H1 (cell line): ENCODE measurements around the gene CTSS. TPM values are rescaled to one million over a fixed set of nuclear protein-coding genes. Genes with fewer than 3 reads are reported as not detected.

Source experiments
- CTCF ChIA-PET: fragments of 300-600 bp; sonication (Branson Sonifier 250); formaldehyde crosslinking; loops from one replicate; lab custom pipeline; 2021; ENCODE audit not compliant: partially characterized antibody; lab: Charles Lee
- POLR2A ChIA-PET: fragments of 300-600 bp; sonication (Branson Sonifier 250); formaldehyde crosslinking; loops from one replicate; lab custom pipeline; 2021; ENCODE audit warnings: inconsistent platforms; ENCODE audit not compliant: partially characterized antibody; lab: Charles Lee
- DNase-seq, 2 experiments: peaks; one replicate each; pipeline versions ENCODE4 v3.0.0 to v3.0.0-alpha.2; 2010 to 2022; ENCODE audit warnings: low spot score in 2 of 2, low read depth in 1 of 2, mixed read lengths in 1 of 2
- FAIRE-seq: peaks from 2 replicates; lab custom pipeline; 2011; peaks lifted over from hg19 to GRCh38; lab: Jason Lieb, UNC
- H2AFZ ChIP-seq: 2 replicates; pipeline ENCODE4 v1.8.1; 2012; ENCODE audit warnings: low read length, inconsistent platforms
- H2AK5ac ChIP-seq: 2 replicates; pipeline ENCODE4 v1.6.1; 2013; ENCODE audit warnings: low read depth, low read length
- H2BK120ac ChIP-seq: replicated peaks from 2 replicates; pipeline ENCODE3; 2013; ENCODE audit warnings: low read depth, low read length, inconsistent platforms
- H2BK12ac ChIP-seq: 2 replicates; pipeline ENCODE4 v1.6.1; 2013; ENCODE audit warnings: low read depth, low read length
- H2BK15ac ChIP-seq: 2 replicates; pipeline ENCODE4 v1.6.1; 2013; ENCODE audit warnings: low read length
- H2BK20ac ChIP-seq: 2 replicates; pipeline ENCODE4 v1.6.1; 2013; ENCODE audit warnings: low read length
- H2BK5ac ChIP-seq: 2 replicates; pipeline ENCODE4 v1.6.1; 2013; ENCODE audit warnings: low read depth, low read length
- H3K14ac ChIP-seq: 2 replicates; pipeline ENCODE4 v1.6.1; 2013; ENCODE audit warnings: inconsistent platforms; ENCODE audit not compliant: insufficient read length
- H3K18ac ChIP-seq: 2 replicates; pipeline ENCODE4 v1.6.1; 2013; ENCODE audit warnings: low read length; ENCODE audit errors: extremely low read depth
- H3K23ac ChIP-seq: 2 replicates; pipeline ENCODE4 v1.6.1; 2013; ENCODE audit warnings: inconsistent platforms; ENCODE audit not compliant: insufficient read length
- H3K23me2 ChIP-seq: 2 replicates; pipeline ENCODE4 v1.6.1; 2013; ENCODE audit warnings: low read depth, low read length
- H3K27ac ChIP-seq: 2 replicates; pipeline ENCODE4 v1.6.1; 2011; ENCODE audit warnings: low read depth, low read length, inconsistent platforms
- H3K27me3 ChIP-seq, 4 experiments: replicated peaks in 1 of 4; 1 replicate in 1 of 4; 2 replicates in 3 of 4; pipeline versions ENCODE4 v1.6.1 to v1.8.1; 2011 to 2013; ENCODE audit warnings: low read length in 3 of 4, mild to moderate bottlenecking in 3 of 4, inconsistent platforms in 2 of 4, mixed read lengths in 2 of 4, moderate library complexity in 1 of 4; ENCODE audit not compliant: control insufficient read depth in 3 of 4, insufficient read depth in 3 of 4; ENCODE audit errors: extremely low read depth in 1 of 4
- H3K36me3 ChIP-seq, 4 experiments: 2 replicates each; pipeline versions ENCODE4 v1.6.1 to v1.8.1; 2011 to 2013; ENCODE audit warnings: mild to moderate bottlenecking in 4 of 4, low read length in 3 of 4, moderate library complexity in 2 of 4, control low read depth in 1 of 4, inconsistent platforms in 1 of 4; ENCODE audit not compliant: insufficient read depth in 4 of 4, control insufficient read depth in 2 of 4
- H3K4ac ChIP-seq: replicated peaks from 2 replicates; pipeline ENCODE3; 2013; ENCODE audit warnings: low read length, low read depth, mixed read lengths, inconsistent platforms; ENCODE audit not compliant: insufficient read length
- H3K4me1 ChIP-seq, 4 experiments: replicated peaks in 1 of 4; 1 replicate in 1 of 4; 2 replicates in 3 of 4; pipeline versions ENCODE4 v1.6.1 to v1.8.1; 2011 to 2013; ENCODE audit warnings: low read length in 3 of 4, inconsistent platforms in 2 of 4, mixed read lengths in 1 of 4; ENCODE audit not compliant: insufficient read depth in 4 of 4, control insufficient read depth in 3 of 4
- H3K4me2 ChIP-seq, 2 experiments: 2 replicates each; pipeline versions ENCODE4 v1.6.1 to v1.8.1; 2011 to 2013; ENCODE audit warnings: low read depth in 2 of 2, low read length in 2 of 2, control low read depth in 1 of 2, inconsistent platforms in 1 of 2, mild to moderate bottlenecking in 1 of 2; ENCODE audit not compliant: insufficient read depth in 1 of 2
- H3K4me3 ChIP-seq, 4 experiments: fragments of 200-600, 300-600 bp in 1 of 4; sonication (generic), shearing (Covaris generic), sonication (Bioruptor Twin) in 1 of 4; 2 replicates each; pipeline versions ENCODE4 v1.5.1 to v1.8.1; 2011 to 2016; ENCODE audit warnings: low read length in 4 of 4, low read depth in 3 of 4, control low read depth in 2 of 4, inconsistent platforms in 2 of 4, mild to moderate bottlenecking in 2 of 4, mixed read lengths in 1 of 4, moderate library complexity in 1 of 4; ENCODE audit not compliant: insufficient read depth in 2 of 4; ENCODE audit errors: extremely low read depth in 1 of 4
- H3K56ac ChIP-seq: replicated peaks from 2 replicates; pipeline ENCODE3; 2013; ENCODE audit warnings: low read depth, mild to moderate bottlenecking, mixed read lengths, low read length, inconsistent platforms; ENCODE audit not compliant: insufficient read length
- H3K79me1 ChIP-seq: 2 replicates; pipeline ENCODE4 v1.6.1; 2013; ENCODE audit warnings: low read depth, low read length, control low read depth
- H3K79me2 ChIP-seq, 2 experiments: 2 replicates each; pipeline versions ENCODE4 v1.6.1 to v1.8.1; 2012 to 2013; ENCODE audit warnings: low read length in 2 of 2, mild to moderate bottlenecking in 2 of 2, inconsistent platforms in 1 of 2; ENCODE audit not compliant: insufficient read depth in 2 of 2, control insufficient read depth in 1 of 2
- H3K9ac ChIP-seq, 4 experiments: replicated peaks in 1 of 4; 1 replicate in 1 of 4; 2 replicates in 3 of 4; pipeline versions ENCODE4 v1.6.1 to v1.8.1; 2011 to 2013; ENCODE audit warnings: low read depth in 3 of 4, low read length in 3 of 4, control low read depth in 2 of 4, mild to moderate bottlenecking in 2 of 4, moderate library complexity in 2 of 4, inconsistent platforms in 1 of 4; ENCODE audit errors: extremely low read depth in 1 of 4
- H3K9me3 ChIP-seq, 2 experiments: 2 replicates each; pipeline versions ENCODE4 v1.6.1 to v1.8.1; 2012 to 2013; ENCODE audit warnings: mild to moderate bottlenecking in 2 of 2, moderate library complexity in 2 of 2, control low read depth in 1 of 2, inconsistent platforms in 1 of 2, low read depth in 1 of 2, low read length in 1 of 2, mixed read lengths in 1 of 2; ENCODE audit not compliant: insufficient read depth in 2 of 2
- H4K20me1 ChIP-seq, 2 experiments: replicated peaks in 1 of 2; 2 replicates each; pipeline versions ENCODE3 to v1.8.1; 2011 to 2013; ENCODE audit warnings: inconsistent platforms in 2 of 2, low read length in 2 of 2, mild to moderate bottlenecking in 1 of 2; ENCODE audit not compliant: insufficient read depth in 2 of 2, control insufficient read depth in 1 of 2
- H4K5ac ChIP-seq: 2 replicates; pipeline ENCODE4 v1.6.1; 2013; ENCODE audit warnings: low read length, low read depth, mixed read lengths, inconsistent platforms; ENCODE audit not compliant: insufficient read length
- H4K8ac ChIP-seq: 2 replicates; pipeline ENCODE4 v1.8.0; 2013; ENCODE audit warnings: mild to moderate bottlenecking, moderate library complexity, low read length, inconsistent platforms; ENCODE audit not compliant: insufficient read depth; ENCODE audit errors: extremely low read depth
- H4K91ac ChIP-seq: replicated peaks from 2 replicates; pipeline ENCODE3; 2013; ENCODE audit warnings: low read length, mixed read lengths, inconsistent platforms; ENCODE audit not compliant: insufficient read length
- ATF3 ChIP-seq: IDR thresholded peaks from 2 replicates; pipeline ENCODE4 v1.6.1; 2011; ENCODE audit warnings: low read depth, mild to moderate bottlenecking, low read length; ENCODE audit not compliant: insufficient read depth
- BRCA1 ChIP-seq: IDR thresholded peaks from 2 replicates; pipeline ENCODE4 v1.6.1; 2012; ENCODE audit warnings: low read depth, low read length, improper control_type of control experiment
- CHD1 ChIP-seq: IDR thresholded peaks from 2 replicates; pipeline ENCODE4 v1.6.1; 2012; ENCODE audit warnings: low read depth, low read length, improper control_type of control experiment
- EP300 ChIP-seq, 2 experiments: IDR thresholded peaks; 1 replicate in 1 of 2; 2 replicates in 1 of 2; pipeline ENCODE4 v1.6.1; 2011 to 2012; ENCODE audit warnings: low read depth in 2 of 2, low read length in 2 of 2, mild to moderate bottlenecking in 2 of 2, borderline replicate concordance in 1 of 2, inconsistent platforms in 1 of 2, moderate library complexity in 1 of 2
- FOSL1 ChIP-seq: IDR thresholded peaks from 2 replicates; pipeline ENCODE4 v1.6.1; 2011; ENCODE audit warnings: mild to moderate bottlenecking, low read depth, low read length, moderate library complexity; ENCODE audit not compliant: insufficient read depth
- GTF2F1 ChIP-seq: IDR thresholded peaks from 2 replicates; pipeline ENCODE4 v1.6.1; 2012; ENCODE audit warnings: low read depth, low read length, improper control_type of control experiment, borderline replicate concordance
- HDAC6 ChIP-seq: IDR thresholded peaks from one replicate; pipeline ENCODE4 v1.7.1; 2012; ENCODE audit warnings: low read depth, mild to moderate bottlenecking, inconsistent platforms, low read length, moderate library complexity
- POLR2AphosphoS5 ChIP-seq: IDR thresholded peaks from 2 replicates; pipeline ENCODE4 v1.6.1; 2011; ENCODE audit warnings: low read depth, low read length
- RBBP5 ChIP-seq: IDR thresholded peaks from 2 replicates; pipeline ENCODE4 v1.7.1; 2012; ENCODE audit warnings: low read depth, mild to moderate bottlenecking, inconsistent platforms, low read length, moderate library complexity, borderline replicate concordance
- SP1 ChIP-seq: IDR thresholded peaks from 2 replicates; pipeline ENCODE4 v1.6.1; 2011; ENCODE audit warnings: low read depth, low read length
- SP4 ChIP-seq: IDR thresholded peaks from 2 replicates; pipeline ENCODE4 v1.6.1; 2012; ENCODE audit warnings: low read length, inconsistent platforms
- ZNF274 ChIP-seq: IDR thresholded peaks from 2 replicates; pipeline ENCODE4 v1.7.0; 2012; ENCODE audit warnings: low read length, borderline replicate concordance; ENCODE audit errors: extremely low read depth
- WGBS, 2 experiments: shearing (Covaris generic) in 1 of 2; methylation state at CpG; one replicate each; pipeline versions ENCODE4 v1.1.6 to v1.1.7; 2013 to 2015; ENCODE audit warnings: low lambda C conversion rate in 2 of 2, mixed read lengths in 2 of 2, inconsistent platforms in 1 of 2, low coverage in 1 of 2, missing lambda C conversion rate in 1 of 2; ENCODE audit not compliant: insufficient replicate concordance in 2 of 2, insufficient coverage in 1 of 2, insufficient read length in 1 of 2; ENCODE audit errors: extremely low coverage in 1 of 2, missing lambda C conversion rate in 1 of 2; 5-methylcytosine and 5-hydroxymethylcytosine counted together
- polyA plus RNA-seq, 7 experiments: library from polyadenylated mRNA; depleted of rRNA in 3 of 7; stranded (reverse) in 5 of 7; unstranded in 2 of 7; fragments of >200 nt in 5 of 7; fragments of 200-250 nt in 2 of 7; gene quantifications; 1 replicate in 5 of 7; 2 replicates in 1 of 7; 4 replicates in 1 of 7; pipeline versions ENCODE4 v1.2.1 to v1.2.3, GENCODE V29; 2011 to 2013; ENCODE audit warnings: missing spikeins in 2 of 7, mixed read lengths in 2 of 7
- total RNA-seq: library from RNA; stranded (reverse); fragmentation: NEBNext Ultra II Directional; extraction: Animal tissue kit (Norgen Biotek cat#: 25700); gene quantifications from 2 replicates; pipeline ENCODE4 v1.2.1, GENCODE V29; 2021

The CTSS gene
- total and polyA plus RNA-seq, 2 of the 8 experiments (the other 6 are each of a cell fraction or from before 2014, with no cell fraction given): not detected

GRCh38 chr1:150805899-150806298, 40.3 kb upstream of the CTSS start:
- FAIRE-seq: no peak
- Histone ChIP-seq H3K36me3 (peaks cover 0 to under 1% (median 0%) of the 10 kb centered on the region in 4 experiments; a peak in 1 of 8 replicates), H3K23me2 (peaks cover 2% of the 10 kb centered on the region; the same call in 1 of the 2 replicates), H3K4ac (no peak overlapping the region), H3K27ac (no peak overlapping the region), H3K79me1 (no peaks in the 10 kb centered on the region), H2BK20ac (no peak overlapping the region), H4K5ac (no peak overlapping the region), H2BK5ac (no peak overlapping the region), H4K20me1 (no peaks in the 10 kb centered on the region), H2AK5ac (no peak overlapping the region), H3K79me2 (no peaks in the 10 kb centered on the region), H3K23ac (no peak overlapping the region), H3K4me2 (no peak overlapping the region), H2BK15ac (no peak overlapping the region), H4K8ac (no peak overlapping the region), H3K18ac (no peak overlapping the region), H3K4me1 (peaks cover 0 to 12% (median 6%) of the 10 kb centered on the region in 4 experiments; a peak in 4 of 7 replicates), H3K9ac (no peak overlapping the region), H2BK12ac (no peak overlapping the region), H3K9me3 (no peaks in the 10 kb centered on the region), H3K27me3 (no peaks in the 10 kb centered on the region; a peak in 1 of 7 replicates), H2BK120ac (no peak overlapping the region), H3K4me3 (no peak overlapping the region), H4K91ac (no peak overlapping the region), H3K14ac (no peak overlapping the region), H2AFZ (no peak overlapping the region), H3K56ac (no peak overlapping the region)
- no peak for DNase-seq
- ChIA-PET CTCF (interaction anchor here (1.0 kb wide), 1 partner anchor 19 kb away, joined by 3 read pairs; no protein-coding TSS in a partner anchor), POLR2A (no interaction called here)
- TF ChIP-seq EP300 (IDR thresholded peaks at IDR 0.05; ENCODE audit: borderline replicate concordance in 1 of 2, low read depth in 2 of 2, low read length in 2 of 2) (no peak), ZNF274 (no peak), POLR2AphosphoS5 (no peak), GTF2F1 (no peak), CHD1 (no peak), SP4 (no peak), ATF3 (no peak), RBBP5 (no peak), BRCA1 (no peak), FOSL1 (no peak), SP1 (no peak), HDAC6 (no peak)
- WGBS, 2 experiments: 96% methylated on average over 4 of the region's 4 CpGs; no CpG with 5 or more reads in 1 of the 2 experiments
